Tibial nerve (tissue), 4 donors: Measurements from ENCODE around the gene RNF4. TPM values are rescaled to one million over a fixed set of nuclear protein-coding genes. Genes with fewer than 3 reads are reported as not detected.
"Not testable (repeated sequence)": the region's sequence is repeated elsewhere in the genome, so short reads cannot be mapped to it uniquely, and the experiment has no call there.

Experiments used
- DNase-seq, 2 donors: peaks; one replicate each; pipeline ENCODE4 v3.0.0-alpha.2; 2019; ENCODE audit warnings: low spot score in 2 of 2
- H3K27ac ChIP-seq, 4 donors: fragments of 200-600 bp; sonication (generic) in 3 of 4; one replicate each; pipeline ENCODE4 v1.5.1; 2017 to 2019; ENCODE audit warnings: mild to moderate bottlenecking in 1 of 4
- H3K27me3 ChIP-seq, 2 donors: fragments of 200-600 bp; sonication (generic) in 1 of 2; one replicate each; pipeline versions ENCODE4 v1.5.1 to v1.6.0; 2017 to 2019
- H3K36me3 ChIP-seq, 3 donors: fragments of 200-600 bp; sonication (generic); one replicate each; pipeline ENCODE4 v1.5.1; 2018 to 2019
- H3K4me1 ChIP-seq, 4 donors: fragments of 200-600 bp; sonication (generic) in 3 of 4; one replicate each; pipeline ENCODE4 v1.5.1; 2017 to 2019
- H3K4me3 ChIP-seq, 4 donors: fragments of 200-600 bp; sonication (generic) in 3 of 4; one replicate each; pipeline ENCODE4 v1.5.1; 2017 to 2019; ENCODE audit warnings: mild to moderate bottlenecking in 1 of 4, moderate library complexity in 1 of 4
- H3K9me3 ChIP-seq, 4 donors: fragments of 200-600 bp; sonication (generic) in 3 of 4; one replicate each; pipeline ENCODE4 v1.5.1; 2017 to 2019
- EP300 ChIP-seq, 2 donors: sonication (generic); formaldehyde crosslinking; IDR thresholded peaks; one replicate each; pipeline ENCODE4 v1.6.1; 2017; ENCODE audit warnings: antibody characterized with exemption in 2 of 2, mild to moderate bottlenecking in 1 of 2
- POLR2A ChIP-seq, 2 donors: fragments of 450-650 bp; IDR thresholded peaks; one replicate each; pipeline ENCODE4 v1.6.1; 2017; ENCODE audit warnings: antibody characterized with exemption in 2 of 2, mild to moderate bottlenecking in 2 of 2, moderate library complexity in 2 of 2
- whole genome bisulfite sequencing, 2 donors: methylation state at CpG; one replicate each; pipeline ENCODE4 v1.1.5; 2018; 5-methylcytosine and 5-hydroxymethylcytosine counted together
- total RNA-seq, 4 donors: library from RNA; depleted of rRNA; stranded (reverse); fragments of >200 nt; gene quantifications; one replicate each; pipeline ENCODE4 v1.1.0, GENCODE V29; 2016
- TF ChIP-seq, protein P1 (sequence below), 5 experiments: fragments of 200-600 bp in 3 of 5; fragments of 450-650 bp in 2 of 5; sonication (generic) in 3 of 5; IDR thresholded peaks; one replicate each; pipeline ENCODE4 v1.5.1; 2016 to 2019; ENCODE audit warnings: antibody characterized with exemption in 5 of 5, mild to moderate bottlenecking in 3 of 5, moderate library complexity in 2 of 5

The RNF4 gene
- total RNA-seq, 4 donors from 2014 or later = 33.0 to 67.7 (median 49.3) TPM

DNA sequence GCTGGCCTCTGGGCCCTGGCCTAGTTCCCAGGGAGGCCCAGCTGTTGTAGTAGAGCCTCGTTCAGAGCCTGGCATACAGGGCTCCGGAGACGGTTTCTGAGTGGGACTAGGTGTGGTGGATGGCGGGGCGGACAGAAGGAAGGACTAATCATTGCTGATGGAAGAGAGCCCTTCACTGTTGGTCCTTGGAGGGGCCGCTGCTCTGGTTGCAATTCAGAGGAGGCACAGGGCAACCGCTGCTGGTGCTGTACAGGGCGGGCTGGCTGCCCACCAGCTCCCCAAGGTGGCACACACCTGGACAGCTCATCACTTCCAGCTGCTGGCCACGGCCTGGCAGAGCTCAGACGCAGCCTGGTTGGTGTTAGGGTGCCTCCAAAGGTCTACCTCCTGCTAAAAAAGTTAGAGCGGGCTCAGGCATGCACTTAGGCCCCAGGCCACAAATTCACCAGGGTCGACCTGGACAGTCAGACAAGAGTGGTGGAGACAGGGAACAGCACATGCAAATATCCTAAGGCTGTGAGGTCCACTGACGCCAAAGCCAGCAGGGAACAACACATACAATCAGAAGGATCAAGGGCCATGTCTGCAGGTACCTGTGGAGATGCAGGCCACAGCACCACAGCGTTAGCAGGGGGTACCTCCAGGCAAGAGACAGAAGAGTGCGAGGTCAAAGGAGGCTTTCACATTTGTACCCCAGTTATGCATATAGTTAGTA, 7.5 kb upstream of the RNF4 start:
- TF ChIP-seq POLR2A (IDR thresholded peaks at IDR 0.05) (no peak), EP300 (IDR thresholded peaks at IDR 0.05) (no peak)
- TF ChIP-seq, protein P1, sequence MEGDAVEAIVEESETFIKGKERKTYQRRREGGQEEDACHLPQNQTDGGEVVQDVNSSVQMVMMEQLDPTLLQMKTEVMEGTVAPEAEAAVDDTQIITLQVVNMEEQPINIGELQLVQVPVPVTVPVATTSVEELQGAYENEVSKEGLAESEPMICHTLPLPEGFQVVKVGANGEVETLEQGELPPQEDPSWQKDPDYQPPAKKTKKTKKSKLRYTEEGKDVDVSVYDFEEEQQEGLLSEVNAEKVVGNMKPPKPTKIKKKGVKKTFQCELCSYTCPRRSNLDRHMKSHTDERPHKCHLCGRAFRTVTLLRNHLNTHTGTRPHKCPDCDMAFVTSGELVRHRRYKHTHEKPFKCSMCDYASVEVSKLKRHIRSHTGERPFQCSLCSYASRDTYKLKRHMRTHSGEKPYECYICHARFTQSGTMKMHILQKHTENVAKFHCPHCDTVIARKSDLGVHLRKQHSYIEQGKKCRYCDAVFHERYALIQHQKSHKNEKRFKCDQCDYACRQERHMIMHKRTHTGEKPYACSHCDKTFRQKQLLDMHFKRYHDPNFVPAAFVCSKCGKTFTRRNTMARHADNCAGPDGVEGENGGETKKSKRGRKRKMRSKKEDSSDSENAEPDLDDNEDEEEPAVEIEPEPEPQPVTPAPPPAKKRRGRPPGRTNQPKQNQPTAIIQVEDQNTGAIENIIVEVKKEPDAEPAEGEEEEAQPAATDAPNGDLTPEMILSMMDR (IDR thresholded peaks at IDR 0.05) = no peak
- WGBS, 2 donors = 87 to 93% methylated on average over 14 to 15 of the region's 15 CpGs
- Histone ChIP-seq H3K4me3 (no peak overlapping the region), H3K9me3 (no peaks in the 10 kb centered on the region), H3K27ac (no peak overlapping the region), H3K4me1 (peaks cover 0 to 13% (median 7%) of the 10 kb centered on the region in 4 donors), H3K36me3 (no peaks in the 10 kb centered on the region), H3K27me3 (no peaks in the 10 kb centered on the region)
- no peak for DNase-seq

DNA sequence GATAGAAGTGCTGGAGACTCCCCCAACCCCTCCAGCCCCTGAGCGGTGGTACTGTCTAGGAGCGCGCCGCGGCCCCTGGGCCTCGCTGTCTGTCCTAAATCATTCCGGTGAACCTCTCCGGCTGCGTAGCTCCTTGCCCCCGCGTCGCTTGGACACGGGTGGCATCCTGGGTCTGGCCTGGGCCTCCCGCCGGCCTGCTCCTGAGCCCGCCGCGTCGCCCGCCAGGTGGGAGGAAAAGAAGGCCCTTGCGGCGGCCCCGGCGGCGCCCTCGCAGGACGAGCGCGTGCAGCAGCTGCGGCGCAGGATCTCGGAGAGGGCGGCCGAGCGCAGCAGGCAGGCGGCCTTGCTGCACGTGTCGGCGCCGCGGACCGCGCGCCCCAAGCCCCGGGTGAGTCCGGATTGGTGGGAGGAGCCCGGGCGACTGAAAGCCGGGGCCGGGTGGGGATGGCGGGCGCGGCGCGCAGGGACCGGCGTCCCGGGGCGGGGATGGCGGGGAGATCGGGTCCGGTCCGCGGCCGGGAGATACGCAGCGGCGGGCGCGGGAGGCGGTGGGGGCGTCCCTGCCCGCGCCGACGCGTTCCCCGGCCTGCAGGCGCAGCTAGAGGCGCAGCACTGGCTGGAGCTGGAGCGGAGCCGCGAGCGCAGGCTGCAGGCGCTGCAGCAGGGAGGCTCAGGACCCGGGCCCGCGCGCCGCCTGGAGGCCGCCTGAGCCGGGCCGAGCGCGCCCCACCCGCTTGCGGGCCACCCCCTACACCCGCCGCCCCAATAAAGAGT, 6.5 kb upstream of the RNF4 start:
- H3K9me3 ChIP-seq = no peaks in the 10 kb centered on the region
- peaks cover 0 to 16% (median 9%) of the 10 kb centered on the region in 4 donors for H3K4me1 ChIP-seq
- peak overlapping the region in 2 of 4 donors; percentile 34 to 61 for H3K27ac ChIP-seq
- no peaks in the 10 kb centered on the region for H3K36me3 ChIP-seq
- DNase-seq = peak; percentile 10 to 25
- H3K27me3 ChIP-seq = no peaks in the 10 kb centered on the region
- no peak for TF ChIP-seq POLR2A (IDR thresholded peaks at IDR 0.05)
- TF ChIP-seq, protein P1 (IDR thresholded peaks at IDR 0.05) = peak; percentile 53 to 79 (median 74)
- peak overlapping the region; percentile 24 to 66 (median 46) for H3K4me3 ChIP-seq
- 7 to 9% methylated on average over 68 to 85 of the region's 99 CpGs for WGBS, 2 donors

DNA sequence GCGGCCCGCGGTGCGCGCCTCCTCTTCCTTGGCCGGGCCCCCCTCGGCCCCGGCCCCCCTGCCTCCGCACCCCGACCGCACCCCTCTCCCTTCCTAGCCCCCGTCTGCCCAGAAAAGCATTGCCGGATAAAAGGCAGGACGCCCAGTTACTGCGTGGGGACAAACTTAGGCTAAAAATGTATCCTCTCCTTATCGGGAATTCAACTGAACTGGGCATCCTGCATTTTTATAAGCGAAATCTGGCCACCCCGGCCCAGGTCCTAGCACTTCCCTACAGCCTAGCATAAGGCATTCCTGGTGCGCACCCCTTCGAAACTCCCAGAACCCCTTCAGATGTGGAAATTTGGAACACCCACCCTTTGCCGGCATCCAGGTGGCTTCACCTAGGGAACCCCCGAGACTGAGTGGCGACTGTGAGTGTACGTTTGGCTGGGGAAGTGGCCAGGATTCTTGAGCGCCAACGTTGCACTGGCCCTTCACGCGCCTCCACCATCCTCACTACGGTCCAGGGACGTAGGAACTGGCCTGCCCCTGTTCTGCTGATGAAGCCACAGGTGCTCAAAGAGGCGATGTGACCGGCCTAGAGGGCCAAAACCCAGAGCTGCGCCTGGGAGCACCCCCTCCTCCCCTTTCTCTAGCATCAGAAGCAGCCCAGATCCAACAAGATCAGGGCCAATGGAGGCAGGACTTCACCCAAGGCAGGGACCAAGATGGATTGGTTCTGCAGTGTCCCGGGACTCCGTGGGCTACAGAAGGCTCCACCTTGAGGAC, 5.7 kb upstream of the RNF4 start:
- Histone ChIP-seq H3K27ac (peak overlapping the region in 1 of 4 donors; percentile 61), H3K4me3 (peak overlapping the region; percentile 17 to 66 (median 46)), H3K27me3 (no peaks in the 10 kb centered on the region), H3K36me3 (no peaks in the 10 kb centered on the region), H3K9me3 (no peaks in the 10 kb centered on the region), H3K4me1 (peaks cover 0 to 23% (median 12%) of the 10 kb centered on the region in 4 donors)
- TF ChIP-seq, protein P1 (IDR thresholded peaks at IDR 0.05) = no peak
- TF ChIP-seq POLR2A (IDR thresholded peaks at IDR 0.05) (no peak), EP300 (IDR thresholded peaks at IDR 0.05) (no peak)
- DNase-seq = no peak
- WGBS, 2 donors = 42 to 69% methylated on average over 20 to 24 of the region's 35 CpGs

DNA sequence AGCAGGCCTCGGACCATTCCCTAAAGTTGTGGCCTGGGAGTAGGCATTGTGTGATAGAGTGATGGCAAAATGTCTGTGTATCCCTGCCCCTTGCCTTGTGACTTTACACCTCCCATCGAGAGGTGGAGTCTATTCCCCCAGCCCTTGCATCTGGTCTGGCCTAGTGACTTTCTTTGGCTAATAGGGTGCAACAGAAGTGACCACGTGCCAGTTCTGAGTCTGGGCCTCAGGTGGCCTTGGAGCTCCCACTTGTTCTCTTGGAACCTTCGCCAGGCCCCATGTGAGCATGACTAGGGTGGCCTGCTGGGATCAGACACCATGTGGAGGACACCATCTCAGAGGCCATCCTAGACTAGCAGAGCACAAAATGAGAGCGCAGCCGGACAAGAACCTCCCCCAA, 3.9 kb upstream of the RNF4 start:
- DNase-seq = no peak
- Histone ChIP-seq H3K36me3 (no peaks in the 10 kb centered on the region), H3K4me3 (no peak overlapping the region), H3K9me3 (no peaks in the 10 kb centered on the region), H3K4me1 (peaks cover under 1 to 28% (median 14%) of the 10 kb centered on the region in 4 donors), H3K27ac (no peak overlapping the region), H3K27me3 (no peaks in the 10 kb centered on the region)
- TF ChIP-seq, protein P1 (IDR thresholded peaks at IDR 0.05) = no peak
- TF ChIP-seq EP300 (IDR thresholded peaks at IDR 0.05) (no peak), POLR2A (IDR thresholded peaks at IDR 0.05) (no peak)
- WGBS, 2 donors = 85 to 89% methylated on average over 6 of the region's 6 CpGs

DNA sequence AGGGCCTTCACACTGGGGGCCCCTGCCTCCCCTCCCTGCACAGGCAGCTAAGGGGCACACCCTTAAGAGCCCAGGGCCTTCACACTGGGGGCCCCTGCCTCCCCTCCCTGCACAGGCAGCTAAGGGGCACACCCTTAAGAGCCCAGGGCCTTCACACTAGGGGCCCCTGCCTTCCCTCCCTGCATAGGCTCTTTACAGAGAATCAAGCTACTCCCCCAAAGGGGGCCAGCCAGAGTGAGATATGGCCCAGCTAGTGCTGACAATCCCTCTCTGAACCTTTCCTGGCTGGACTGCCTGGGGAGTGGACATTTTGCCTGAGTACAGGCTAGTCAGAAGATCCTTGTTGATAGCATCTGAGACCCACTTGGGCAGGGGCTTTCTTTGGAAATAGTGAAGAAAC, 3.4 kb upstream of the RNF4 start:
- H3K4me3 ChIP-seq, H3K27ac ChIP-seq, H3K36me3 ChIP-seq, DNase-seq, H3K9me3 ChIP-seq, H3K27me3 ChIP-seq: not testable (repeated sequence)
- H3K4me1 ChIP-seq = peaks cover 3 to 33% (median 19%) of the 10 kb centered on the region in 4 donors
